Esophagus squamous epithelium (tissue), 4 donors: ENCODE data around the gene CXorf66.

ENCODE experiments used
- POLR2A ChIP-seq, 4 donors: fragments of 450-650 bp; IDR thresholded peaks; one replicate each; pipeline ENCODE4 v1.6.1; 2017; ENCODE audit warnings: antibody characterized with exemption in 4 of 4, mild to moderate bottlenecking in 4 of 4, moderate library complexity in 3 of 4
- TF ChIP-seq, protein P1 (sequence below), 6 experiments: fragments of 450-650 bp in 4 of 6; fragments of 200-600 bp in 2 of 6; sonication (generic) in 2 of 6; IDR thresholded peaks; one replicate each; pipeline ENCODE4 v1.5.1; 2016 to 2019; ENCODE audit warnings: antibody characterized with exemption in 6 of 6, mild to moderate bottlenecking in 4 of 6, moderate library complexity in 4 of 6

DNA sequence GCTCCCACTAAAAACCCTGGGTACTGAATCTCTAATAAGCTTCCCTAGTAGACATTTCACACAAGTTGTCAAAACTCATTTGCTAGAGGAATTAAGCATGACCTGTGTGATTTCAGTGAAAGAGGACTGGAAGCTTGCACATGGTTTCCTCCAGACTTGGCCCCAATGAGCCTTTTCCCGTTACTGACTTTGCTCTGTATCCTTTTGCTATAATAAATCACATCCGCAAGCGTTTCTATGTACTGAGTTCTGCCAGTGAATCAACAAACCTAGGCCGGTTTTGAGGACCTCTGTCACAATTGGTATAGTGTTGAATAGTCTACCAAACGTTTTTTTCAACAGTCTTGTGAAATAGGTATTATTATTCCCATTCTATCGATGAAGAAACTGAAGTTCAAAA is 40.6 kb downstream of the CXorf66 start:
- TF ChIP-seq, protein P1, sequence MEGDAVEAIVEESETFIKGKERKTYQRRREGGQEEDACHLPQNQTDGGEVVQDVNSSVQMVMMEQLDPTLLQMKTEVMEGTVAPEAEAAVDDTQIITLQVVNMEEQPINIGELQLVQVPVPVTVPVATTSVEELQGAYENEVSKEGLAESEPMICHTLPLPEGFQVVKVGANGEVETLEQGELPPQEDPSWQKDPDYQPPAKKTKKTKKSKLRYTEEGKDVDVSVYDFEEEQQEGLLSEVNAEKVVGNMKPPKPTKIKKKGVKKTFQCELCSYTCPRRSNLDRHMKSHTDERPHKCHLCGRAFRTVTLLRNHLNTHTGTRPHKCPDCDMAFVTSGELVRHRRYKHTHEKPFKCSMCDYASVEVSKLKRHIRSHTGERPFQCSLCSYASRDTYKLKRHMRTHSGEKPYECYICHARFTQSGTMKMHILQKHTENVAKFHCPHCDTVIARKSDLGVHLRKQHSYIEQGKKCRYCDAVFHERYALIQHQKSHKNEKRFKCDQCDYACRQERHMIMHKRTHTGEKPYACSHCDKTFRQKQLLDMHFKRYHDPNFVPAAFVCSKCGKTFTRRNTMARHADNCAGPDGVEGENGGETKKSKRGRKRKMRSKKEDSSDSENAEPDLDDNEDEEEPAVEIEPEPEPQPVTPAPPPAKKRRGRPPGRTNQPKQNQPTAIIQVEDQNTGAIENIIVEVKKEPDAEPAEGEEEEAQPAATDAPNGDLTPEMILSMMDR (IDR thresholded peaks at IDR 0.05): no peak
- no peak for TF ChIP-seq POLR2A (IDR thresholded peaks at IDR 0.05)
